Neural crest cell (in vitro differentiated cells): Measurements from ENCODE around the gene SPACA7. TPM values are rescaled to one million over a fixed set of nuclear protein-coding genes. Genes with fewer than 3 reads are reported as not detected.

Experiments
- DNase-seq: peaks from one replicate; pipeline ENCODE4 v3.0.0; 2021; ENCODE audit warnings: low read depth, mixed read lengths, low spot score
- H3K27ac Mint-ChIP-seq: one replicate; pipeline ENCODE4 v1.8.0; 2021; ENCODE audit warnings: mild to moderate bottlenecking, mixed read lengths; ENCODE audit not compliant: unreplicated experiment
- H3K27me3 Mint-ChIP-seq: 2 replicates; pipeline ENCODE4 v1.8.0; 2021; ENCODE audit warnings: low read depth, mild to moderate bottlenecking, mixed read lengths
- H3K36me3 Mint-ChIP-seq: 2 replicates; pipeline ENCODE4 v1.8.0; 2021; ENCODE audit warnings: low read depth, mild to moderate bottlenecking, mixed read lengths
- H3K4me1 Mint-ChIP-seq: 2 replicates; pipeline ENCODE4 v1.8.0; 2021; ENCODE audit warnings: mixed read lengths
- H3K4me3 Mint-ChIP-seq: one replicate; pipeline ENCODE4 v1.8.0; 2021; ENCODE audit warnings: mild to moderate bottlenecking, mixed read lengths
- H3K9me3 Mint-ChIP-seq: 2 replicates; pipeline ENCODE4 v1.8.0; 2021; ENCODE audit warnings: mixed read lengths
- total RNA-seq: library from RNA; stranded (reverse); gene quantifications from 2 replicates; pipeline ENCODE4 v1.2.1, GENCODE V29; 2021
- TF ChIP-seq, protein P1 (sequence below): fragments of 200-600 bp; sonication (generic); conservative IDR thresholded peaks from 2 replicates; pipeline ENCODE4 v1.5.0; 2021; ENCODE audit warnings: antibody characterized with exemption, mild to moderate bottlenecking

The SPACA7 gene
- total RNA-seq, 1 donor from 2014 or later, result not detected

DNA sequence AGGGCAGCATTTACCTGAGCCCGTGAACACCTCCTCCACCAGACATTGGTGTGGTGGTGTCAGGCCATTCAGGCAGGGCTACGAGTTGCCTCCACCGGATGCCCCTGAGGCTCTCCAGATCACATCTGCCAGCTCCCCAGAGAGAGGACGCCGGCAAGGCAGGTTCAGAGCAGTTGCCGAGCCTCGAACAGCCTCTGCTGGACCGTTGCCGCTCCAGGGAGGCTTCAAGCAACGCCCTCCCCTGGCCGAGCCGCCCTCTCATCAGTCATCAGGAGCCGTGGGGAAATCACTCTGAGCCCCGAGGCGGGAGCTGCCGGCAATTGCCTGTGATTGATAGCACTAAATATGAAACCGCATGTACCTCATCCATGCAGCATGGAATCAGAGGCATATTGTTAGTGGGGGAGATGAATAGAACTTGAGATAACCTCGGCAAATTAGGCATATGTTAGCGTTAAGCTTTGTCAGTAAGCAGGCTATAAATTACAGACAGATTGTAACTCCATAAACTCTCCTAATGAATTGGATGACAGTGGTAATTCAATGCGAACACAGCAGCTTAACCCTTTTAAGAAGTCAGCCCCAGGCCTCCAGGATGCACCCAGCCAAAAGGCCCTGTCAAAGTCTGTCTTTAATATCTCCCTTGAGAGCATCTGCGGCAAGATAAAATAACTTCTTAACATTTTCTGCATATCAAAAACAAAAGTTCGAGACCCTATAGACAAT lies 29.8 kb upstream of the SPACA7 start:
- Mint-ChIP-seq H3K9me3 (no peaks in the 10 kb centered on the region), H3K4me3 (no peak overlapping the region), H3K27me3 (peaks cover 30% of the 10 kb centered on the region), H3K4me1 (peaks cover 32% of the 10 kb centered on the region), H3K27ac (no peak overlapping the region), H3K36me3 (no peaks in the 10 kb centered on the region)
- peak; percentile 25 for DNase-seq
- TF ChIP-seq, protein P1, sequence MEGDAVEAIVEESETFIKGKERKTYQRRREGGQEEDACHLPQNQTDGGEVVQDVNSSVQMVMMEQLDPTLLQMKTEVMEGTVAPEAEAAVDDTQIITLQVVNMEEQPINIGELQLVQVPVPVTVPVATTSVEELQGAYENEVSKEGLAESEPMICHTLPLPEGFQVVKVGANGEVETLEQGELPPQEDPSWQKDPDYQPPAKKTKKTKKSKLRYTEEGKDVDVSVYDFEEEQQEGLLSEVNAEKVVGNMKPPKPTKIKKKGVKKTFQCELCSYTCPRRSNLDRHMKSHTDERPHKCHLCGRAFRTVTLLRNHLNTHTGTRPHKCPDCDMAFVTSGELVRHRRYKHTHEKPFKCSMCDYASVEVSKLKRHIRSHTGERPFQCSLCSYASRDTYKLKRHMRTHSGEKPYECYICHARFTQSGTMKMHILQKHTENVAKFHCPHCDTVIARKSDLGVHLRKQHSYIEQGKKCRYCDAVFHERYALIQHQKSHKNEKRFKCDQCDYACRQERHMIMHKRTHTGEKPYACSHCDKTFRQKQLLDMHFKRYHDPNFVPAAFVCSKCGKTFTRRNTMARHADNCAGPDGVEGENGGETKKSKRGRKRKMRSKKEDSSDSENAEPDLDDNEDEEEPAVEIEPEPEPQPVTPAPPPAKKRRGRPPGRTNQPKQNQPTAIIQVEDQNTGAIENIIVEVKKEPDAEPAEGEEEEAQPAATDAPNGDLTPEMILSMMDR, result no peak

DNA sequence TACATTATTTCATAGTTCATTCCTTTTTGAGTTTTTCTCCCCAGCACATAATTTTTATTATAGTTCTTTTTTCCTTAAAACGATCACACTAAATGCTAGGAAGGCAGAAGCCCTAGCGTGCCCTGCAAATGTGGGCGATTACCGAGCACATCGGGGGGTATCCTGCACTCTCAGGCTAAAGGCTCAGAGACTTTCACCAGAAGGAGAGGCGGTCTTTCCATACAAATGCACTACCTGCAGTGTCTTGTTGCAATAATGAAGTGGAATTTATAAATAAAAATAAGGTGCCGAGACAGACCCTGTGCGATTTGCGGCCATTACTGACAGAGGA lies 29.3 kb upstream of the SPACA7 start:
- Mint-ChIP-seq H3K4me3 (no peak overlapping the region), H3K36me3 (no peaks in the 10 kb centered on the region), H3K4me1 (peaks cover 32% of the 10 kb centered on the region), H3K27ac (no peak overlapping the region), H3K27me3 (peaks cover 26% of the 10 kb centered on the region), H3K9me3 (no peaks in the 10 kb centered on the region)
- DNase-seq, result no peak
- TF ChIP-seq, protein P1, result no peak

DNA sequence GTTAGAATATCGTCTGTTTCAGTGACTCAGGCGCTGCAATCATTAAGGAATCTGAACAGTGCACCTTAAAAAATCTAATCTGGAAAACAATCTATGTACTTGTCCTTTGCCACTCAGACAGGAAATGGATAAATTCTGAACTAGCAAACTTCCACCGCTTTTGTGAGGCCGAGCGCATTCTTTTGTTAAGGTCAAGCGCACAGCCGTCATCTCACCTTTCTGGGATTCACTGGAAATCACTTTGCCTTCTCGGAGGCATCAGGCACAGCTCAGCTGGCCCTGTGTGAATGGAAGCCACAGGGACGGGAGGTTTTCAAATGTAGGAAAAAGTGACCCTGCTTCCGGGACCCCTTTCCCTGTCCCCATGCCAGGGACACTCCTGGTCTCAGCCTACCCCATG lies 28.2 kb upstream of the SPACA7 start:
- Mint-ChIP-seq H3K4me1 (peaks cover 37% of the 10 kb centered on the region), H3K27ac (no peak overlapping the region)

DNA sequence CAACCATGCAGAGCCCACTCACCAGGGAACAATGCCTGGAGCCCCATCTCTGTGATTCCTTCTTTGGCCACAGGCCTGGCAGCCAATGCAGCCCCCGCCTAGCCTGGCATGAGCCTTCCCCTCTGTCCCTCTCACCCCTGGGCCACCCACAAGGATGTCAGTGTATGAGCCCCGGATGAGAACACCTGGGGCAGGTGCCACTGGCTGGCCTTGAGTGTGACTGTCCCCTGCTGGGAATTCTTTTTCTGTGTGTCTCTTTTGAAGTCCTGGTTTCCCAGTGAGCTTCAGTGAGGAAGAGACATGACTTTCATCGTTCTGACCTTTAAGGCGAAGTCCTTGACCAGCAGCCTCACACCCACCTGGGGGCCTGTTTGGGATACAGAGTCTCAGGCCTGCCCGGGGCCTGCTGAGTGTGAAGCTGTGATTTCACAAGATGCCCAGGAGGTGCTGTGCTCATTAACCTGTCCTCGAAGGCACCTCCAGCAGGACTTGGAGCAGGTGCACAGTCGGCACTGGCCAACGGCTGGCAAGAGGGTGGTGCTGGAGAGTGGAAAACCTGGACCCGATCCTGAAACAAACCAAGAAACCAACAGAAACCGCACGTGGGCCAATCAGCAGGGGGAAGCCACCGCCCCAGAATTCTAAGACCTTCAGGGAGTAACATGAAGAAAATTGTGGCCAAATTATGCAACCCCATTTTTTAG lies 27.4 kb upstream of the SPACA7 start:
- H3K27ac Mint-ChIP-seq, result peak overlapping the region; percentile 67
- no peak overlapping the region for H3K4me3 Mint-ChIP-seq
- H3K36me3 Mint-ChIP-seq, result no peaks in the 10 kb centered on the region
- peaks cover 45% of the 10 kb centered on the region for H3K4me1 Mint-ChIP-seq
- no peaks in the 10 kb centered on the region for H3K9me3 Mint-ChIP-seq
- DNase-seq, result no peak
- H3K27me3 Mint-ChIP-seq, result peaks cover 26% of the 10 kb centered on the region
- TF ChIP-seq, protein P1, result no peak

More for the DNA sequence above, 28.2 kb upstream of the SPACA7 start:
- TF ChIP-seq, protein P1, result no peak
- DNase-seq, result no peak
- Mint-ChIP-seq H3K4me3 (no peak overlapping the region), H3K36me3 (no peaks in the 10 kb centered on the region), H3K27me3 (peaks cover 26% of the 10 kb centered on the region), H3K9me3 (no peaks in the 10 kb centered on the region)

DNA sequence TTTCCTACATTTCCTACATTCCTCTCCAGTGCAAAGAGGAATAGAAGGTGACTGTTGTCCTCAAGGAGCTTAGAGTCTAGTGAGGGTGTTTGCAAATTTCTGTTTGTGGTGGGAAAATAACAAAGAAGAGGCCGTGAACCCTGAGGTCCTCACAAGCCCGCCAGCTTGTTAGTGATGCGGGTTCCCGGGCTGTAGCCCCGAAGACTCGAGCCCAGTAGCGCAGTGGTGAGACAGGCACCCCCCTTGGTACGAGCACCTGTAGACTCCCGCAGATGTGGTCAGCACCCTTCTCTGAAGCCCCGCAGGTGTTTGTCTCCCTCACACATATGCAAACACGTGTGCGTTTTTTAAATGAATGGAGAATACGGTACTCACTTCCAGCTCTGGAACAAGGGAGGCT lies 26.5 kb upstream of the SPACA7 start:
- DNase-seq, result no peak
- Mint-ChIP-seq H3K27ac (no peak overlapping the region), H3K9me3 (no peaks in the 10 kb centered on the region), H3K4me1 (peaks cover 36% of the 10 kb centered on the region), H3K27me3 (peaks cover 26% of the 10 kb centered on the region), H3K4me3 (no peak overlapping the region), H3K36me3 (no peaks in the 10 kb centered on the region)
- TF ChIP-seq, protein P1, result no peak
